Testis (tissue), 3 donors: ENCODE data around the gene ARHGAP30. TPM values are rescaled to one million over a fixed set of nuclear protein-coding genes. Genes with fewer than 3 reads are reported as not detected.

ENCODE experiments used
- DNase-seq: peaks from one replicate; pipeline ENCODE4 v3.0.0-alpha.2; 2019
- H3K27ac ChIP-seq, 2 donors: fragments of 200-600 bp; sonication (generic); one replicate each; pipeline ENCODE4 v1.5.1; 2019
- H3K27me3 ChIP-seq: fragments of 200-600 bp; sonication (generic); one replicate; pipeline ENCODE4 v1.5.1; 2019
- H3K36me3 ChIP-seq: fragments of 200-600 bp; sonication (generic); one replicate; pipeline ENCODE4 v1.5.1; 2017; ENCODE audit warnings: low read depth; ENCODE audit errors: missing control alignments
- H3K4me1 ChIP-seq: fragments of 200-600 bp; sonication (generic); one replicate; pipeline ENCODE4 v1.5.1; 2019
- H3K4me3 ChIP-seq, 2 donors: fragments of 200-600 bp; sonication (generic); one replicate each; pipeline ENCODE4 v1.5.1; 2017 to 2019
- H3K9me3 ChIP-seq: fragments of 200-600 bp; sonication (generic); one replicate; pipeline ENCODE4 v1.5.1; 2017
- CTCF ChIP-seq, 3 experiments: fragments of 450-650 bp in 2 of 3; fragments of 200-600 bp in 1 of 3; sonication (generic) in 1 of 3; IDR thresholded peaks; one replicate each; pipeline ENCODE4 v1.5.1; 2016 to 2019; ENCODE audit warnings: antibody characterized with exemption in 3 of 3, mild to moderate bottlenecking in 2 of 3, moderate library complexity in 1 of 3
- POLR2A ChIP-seq: fragments of 450-650 bp; IDR thresholded peaks from one replicate; pipeline ENCODE4 v1.6.1; 2017; ENCODE audit warnings: antibody characterized with exemption, mild to moderate bottlenecking, moderate library complexity
- whole genome bisulfite sequencing, 2 donors: methylation state at CpG; one replicate each; pipeline ENCODE4 v1.1.5; 2018; 5-methylcytosine and 5-hydroxymethylcytosine counted together
- intact Hi-C: fragments of 100-400 bp; cut with DNase I; formaldehyde crosslinking; loops from one replicate; pipeline ENCODE4 v1.15.1; 2023; ENCODE audit warnings: low total_unique reads
- polyA plus RNA-seq: library from polyadenylated mRNA; stranded (reverse); fragments of 350-450 nt; fragmentation: Illumina TruSeq; extraction: RNeasy Lipid Tissue Mini Kit (QIAGEN cat#74804); gene quantifications from one replicate; pipeline ENCODE4 v1.2.3, GENCODE V29; 2014; ENCODE audit warnings: low read depth, low replicate concordance; ENCODE audit not compliant: insufficient read depth
- total RNA-seq, 2 donors: library from RNA; depleted of rRNA; stranded (reverse); fragments of >200 nt; gene quantifications; one replicate each; pipeline ENCODE4 v1.2.3, GENCODE V29; 2016

The ARHGAP30 gene
- total and polyA plus RNA-seq, 3 donors from 2014 or later, result 0.79 to 5.4 (median 1.6) TPM

- Histone ChIP-seq H3K9me3 (no peaks in the 10 kb centered on the region), H3K4me3 (no peak overlapping the region), H3K27me3 (no peaks in the 10 kb centered on the region), H3K4me1 (no peaks in the 10 kb centered on the region), H3K36me3 (no peaks in the 10 kb centered on the region), H3K27ac (no peak overlapping the region)
- DNase-seq, result no peak
- intact Hi-C loops, result no loop called here
- WGBS, 2 donors, result 78 to 85% methylated on average over 7 to 10 of the region's 10 CpGs
- no peak for TF ChIP-seq POLR2A
- no peak for TF ChIP-seq CTCF (IDR thresholded peaks at IDR 0.05)
Measured at GRCh38 chr1:161083748-161084596, 14.3 kb upstream of the ARHGAP30 start.

- Histone ChIP-seq H3K9me3 (no peaks in the 10 kb centered on the region), H3K36me3 (no peaks in the 10 kb centered on the region), H3K27ac (no peak overlapping the region), H3K27me3 (no peaks in the 10 kb centered on the region), H3K4me1 (no peaks in the 10 kb centered on the region), H3K4me3 (no peak overlapping the region)
- TF ChIP-seq CTCF (IDR thresholded peaks at IDR 0.05) (no peak), POLR2A (no peak)
- WGBS, 2 donors, result 70 to 89% methylated on average over 4 to 8 of the region's 8 CpGs
- peak; percentile 23 for DNase-seq
- intact Hi-C loops, result no loop called here
Measured at GRCh38 chr1:161082996-161083747, 13.5 kb upstream of the ARHGAP30 start.

- H3K4me1 ChIP-seq, result no peaks in the 10 kb centered on the region
- WGBS, 2 donors, result 54 to 63% methylated on average over 2 of the region's 2 CpGs
- H3K9me3 ChIP-seq, result no peaks in the 10 kb centered on the region
- H3K27ac ChIP-seq, result no peak overlapping the region
- H3K36me3 ChIP-seq, result no peaks in the 10 kb centered on the region
- no peaks in the 10 kb centered on the region for H3K27me3 ChIP-seq
- no peak for DNase-seq
- no peak overlapping the region for H3K4me3 ChIP-seq
- intact Hi-C loops, result no loop called here
- TF ChIP-seq POLR2A, result no peak
- TF ChIP-seq CTCF (IDR thresholded peaks at IDR 0.05), result no peak
Measured at GRCh38 chr1:161082483-161082882, 12.8 kb upstream of the ARHGAP30 start.

- TF ChIP-seq CTCF (IDR thresholded peaks at IDR 0.05) (no peak), POLR2A (no peak)
- H3K4me1 ChIP-seq, result no peaks in the 10 kb centered on the region
- H3K27ac ChIP-seq, result no peak overlapping the region
- DNase-seq, result no peak
- H3K9me3 ChIP-seq, result no peaks in the 10 kb centered on the region
- H3K36me3 ChIP-seq, result no peaks in the 10 kb centered on the region
- 72 to 75% methylated on average over 5 of the region's 5 CpGs for WGBS, 2 donors
- H3K4me3 ChIP-seq, result no peak overlapping the region
- no peaks in the 10 kb centered on the region for H3K27me3 ChIP-seq
- intact Hi-C loops, result no loop called here
Measured at GRCh38 chr1:161081519-161081918, 11.8 kb upstream of the ARHGAP30 start.
